ENCODE results near the gene FCHSD1.

- TF ChIP-seq SIN3A (IDR thresholded peaks at IDR 0.05; ENCODE audit: low read depth, low read length) = no peak
- TF ChIP-seq ZNF384 (IDR thresholded peaks at IDR 0.05; ENCODE audit: borderline replicate concordance, low read depth, low read length) = no peak
- TF ChIP-seq CBX3 (IDR thresholded peaks at IDR 0.05; ENCODE audit: borderline replicate concordance, low read depth) = no peak
- no peak for TF ChIP-seq POLR2AphosphoS5 (IDR thresholded peaks at IDR 0.05; ENCODE audit: low read length)
- no peak for TF ChIP-seq POLR2A (IDR thresholded peaks at IDR 0.05; ENCODE audit: low read depth, low read length)
- TF ChIP-seq ZNF274 (IDR thresholded peaks at IDR 0.05; ENCODE audit: insufficient read depth, insufficient read length) = no peak
- no peak for TF ChIP-seq ZZZ3 (IDR thresholded peaks at IDR 0.05; ENCODE audit: control insufficient read depth, insufficient read length, low read depth)
- no peak for TF ChIP-seq GABPA (IDR thresholded peaks at IDR 0.05; ENCODE audit: low read depth)
- no peak for TF ChIP-seq IKZF1 (conservative IDR thresholded peaks at IDR 0.05)
Observed at GRCh38 chr5:141674747-141675146, 23.5 kb upstream of the FCHSD1 start.
